Neural cell (in vitro differentiated cells): ENCODE results near the gene RPL21. TPM values are rescaled to one million over a fixed set of nuclear protein-coding genes. Genes with fewer than 3 reads are reported as not detected.
A peak's percentile ranks its signal among the peaks of the same experiment; 100 is the strongest.

Experiments used
- H2AFZ ChIP-seq: fragments of 200-600, 300-800 bp; sonication (generic), shearing (Covaris generic); 2 replicates; pipeline ENCODE4 v1.6.0; 2014; ENCODE audit warnings: low read depth, mild to moderate bottlenecking, antibody characterized with exemption, low read length, moderate library complexity
- H3F3A ChIP-seq: fragments of 200-600 bp; shearing (Covaris generic); 2 replicates; pipeline ENCODE4 v1.6.1; 2016; ENCODE audit warnings: mild to moderate bottlenecking, moderate library complexity, mixed read lengths, antibody characterized with exemption, low read length; ENCODE audit not compliant: insufficient read depth, poor library complexity, severe bottlenecking
- H3K27ac ChIP-seq: fragments of 200-600, 300-800 bp; sonication (generic), shearing (Covaris generic); 2 replicates; pipeline ENCODE4 v1.5.1; 2014; ENCODE audit warnings: mild to moderate bottlenecking, low read length, moderate library complexity
- H3K27me3 ChIP-seq: fragments of 300-800, 200-600 bp; sonication (generic), shearing (Covaris generic); 2 replicates; pipeline ENCODE4 v1.6.0; 2014; ENCODE audit warnings: mild to moderate bottlenecking, low read depth, low read length, moderate library complexity; ENCODE audit not compliant: insufficient read depth
- H3K36me3 ChIP-seq: fragments of 300-800, 200-600 bp; sonication (generic), shearing (Covaris generic); 2 replicates; pipeline ENCODE4 v1.5.1; 2014; ENCODE audit warnings: mild to moderate bottlenecking, antibody characterized with exemption, low read length, moderate library complexity; ENCODE audit not compliant: insufficient read depth
- H3K4me2 ChIP-seq: fragments of 300-800, 200-600 bp; sonication (generic), shearing (Covaris generic); 2 replicates; pipeline ENCODE4 v1.6.0; 2014; ENCODE audit warnings: mild to moderate bottlenecking, low read length
- H3K4me3 ChIP-seq: fragments of 300-800, 200-600 bp; sonication (generic), shearing (Covaris generic); 2 replicates; pipeline ENCODE4 v1.5.1; 2014; ENCODE audit warnings: mild to moderate bottlenecking, low read length, moderate library complexity
- H3K79me2 ChIP-seq: fragments of 200-600 bp; shearing (Covaris generic); replicated peaks from 2 replicates; pipeline ENCODE4 v1.6.0; 2014; ENCODE audit warnings: mild to moderate bottlenecking, low read length, moderate library complexity; ENCODE audit not compliant: insufficient read depth
- H3K9ac ChIP-seq: fragments of 300-800, 200-600 bp; sonication (generic), shearing (Covaris generic); 2 replicates; pipeline ENCODE4 v1.6.1; 2016; ENCODE audit warnings: mild to moderate bottlenecking, low read length, mixed read lengths
- H3K9me2 ChIP-seq: fragments of 200-600 bp; shearing (Covaris generic); 2 replicates; pipeline ENCODE4 v1.6.1; 2016; ENCODE audit warnings: mild to moderate bottlenecking, low read length, mixed read lengths; ENCODE audit not compliant: insufficient read depth
- H3K9me3 ChIP-seq: fragments of 200-600, 300-800 bp; sonication (generic), shearing (Covaris generic); 2 replicates; pipeline ENCODE4 v1.6.1; 2016; ENCODE audit warnings: mild to moderate bottlenecking, mixed run types, low read length, moderate library complexity, mixed read lengths
- H4K20me1 ChIP-seq: fragments of 200-600 bp; shearing (Covaris generic); 2 replicates; pipeline ENCODE4 v1.6.1; 2016; ENCODE audit warnings: mild to moderate bottlenecking, mixed run types; ENCODE audit not compliant: insufficient read depth
- EP300 ChIP-seq: fragments of 450-650 bp; conservative IDR thresholded peaks from 2 replicates; pipeline ENCODE4 v1.6.1; 2014; ENCODE audit warnings: antibody characterized with exemption, mild to moderate bottlenecking, moderate library complexity; ENCODE audit not compliant: poor library complexity, severe bottlenecking
- EZH2 ChIP-seq: fragments of 200-600, 300-800 bp; shearing (Covaris generic), sonication (generic); IDR thresholded peaks from 2 replicates; pipeline ENCODE4 v1.6.1; 2014; ENCODE audit warnings: antibody characterized with exemption, low read length, borderline replicate concordance, mild to moderate bottlenecking; ENCODE audit not compliant: insufficient read depth, poor library complexity, severe bottlenecking
- MXI1 ChIP-seq: fragments of 450-650 bp; conservative IDR thresholded peaks from 2 replicates; pipeline ENCODE4 v1.6.1; 2014; ENCODE audit warnings: antibody characterized with exemption, mild to moderate bottlenecking; ENCODE audit not compliant: poor library complexity, severe bottlenecking
- POLR2AphosphoS5 ChIP-seq: IDR thresholded peaks from 2 replicates; pipeline ENCODE4 v1.6.1; 2012
- RAD21 ChIP-seq: fragments of 450-650 bp; conservative IDR thresholded peaks from 2 replicates; pipeline ENCODE4 v1.6.1; 2014; ENCODE audit warnings: antibody characterized with exemption, mild to moderate bottlenecking, moderate library complexity
- SMC3 ChIP-seq: fragments of 450-650 bp; conservative IDR thresholded peaks from 2 replicates; pipeline ENCODE4 v1.6.1; 2014; ENCODE audit warnings: antibody characterized with exemption, mild to moderate bottlenecking, moderate library complexity; ENCODE audit not compliant: poor library complexity
- TAF1 ChIP-seq: IDR thresholded peaks from 2 replicates; pipeline ENCODE4 v1.6.1; 2012; ENCODE audit warnings: low read depth
- polyA plus RNA-seq: library from polyadenylated mRNA; depleted of rRNA; stranded (reverse); fragments of >200 nt; gene quantifications from 2 replicates; pipeline ENCODE4 v1.2.3, GENCODE V29; 2014
- TF ChIP-seq, protein P1 (sequence below): fragments of 450-650 bp; IDR thresholded peaks from 2 replicates; pipeline ENCODE4 v1.5.1; 2014; ENCODE audit warnings: antibody characterized with exemption, mild to moderate bottlenecking, moderate library complexity; ENCODE audit not compliant: poor library complexity, severe bottlenecking
- TF ChIP-seq, protein P2 (sequence below): IDR thresholded peaks from 2 replicates; pipeline ENCODE4 v1.6.1; 2012; ENCODE audit warnings: borderline replicate concordance

Gene RPL21
- polyA plus RNA-seq, 1 donor from 2014 or later: 1,536 TPM

DNA sequence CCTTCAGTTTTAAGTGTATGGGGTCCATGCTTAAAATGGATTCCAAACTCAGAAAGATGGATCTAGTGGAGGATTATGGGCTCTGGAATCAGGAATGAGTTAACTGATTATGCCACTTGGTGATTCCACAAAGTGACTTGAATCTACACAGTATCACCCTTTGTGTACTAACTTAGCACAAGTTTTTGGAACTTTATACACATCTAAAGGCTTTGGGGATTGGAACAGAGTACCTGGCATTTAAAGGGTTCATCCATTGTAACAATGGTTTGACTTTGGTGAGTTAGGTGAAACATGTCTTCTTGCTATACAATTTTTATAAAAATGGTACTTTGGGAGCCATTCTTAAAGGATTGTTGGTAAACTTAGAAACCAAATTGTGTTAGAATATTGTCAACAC, 1.1 kb downstream of the RPL21 start:
- Histone ChIP-seq H4K20me1 (no peaks in the 10 kb centered on the region), H3K27me3 (no peaks in the 10 kb centered on the region), H3K9ac (peak overlapping the region; percentile 97), H2AFZ (no peak overlapping the region), H3K9me3 (no peaks in the 10 kb centered on the region), H3K4me2 (peak overlapping the region; percentile 99), H3K4me3 (peak overlapping the region; percentile 96), H3K9me2 (no peaks in the 10 kb centered on the region), H3K79me2 (peaks cover 48% of the 10 kb centered on the region), H3K36me3 (no peaks in the 10 kb centered on the region), H3F3A (no peaks in the 10 kb centered on the region), H3K27ac (peak overlapping the region; percentile 86)
- TF ChIP-seq EZH2 (no peak), RAD21 (no peak), POLR2AphosphoS5 (no peak), MXI1 (no peak), EP300 (no peak), SMC3 (no peak), TAF1 (no peak)
- TF ChIP-seq, protein P1, sequence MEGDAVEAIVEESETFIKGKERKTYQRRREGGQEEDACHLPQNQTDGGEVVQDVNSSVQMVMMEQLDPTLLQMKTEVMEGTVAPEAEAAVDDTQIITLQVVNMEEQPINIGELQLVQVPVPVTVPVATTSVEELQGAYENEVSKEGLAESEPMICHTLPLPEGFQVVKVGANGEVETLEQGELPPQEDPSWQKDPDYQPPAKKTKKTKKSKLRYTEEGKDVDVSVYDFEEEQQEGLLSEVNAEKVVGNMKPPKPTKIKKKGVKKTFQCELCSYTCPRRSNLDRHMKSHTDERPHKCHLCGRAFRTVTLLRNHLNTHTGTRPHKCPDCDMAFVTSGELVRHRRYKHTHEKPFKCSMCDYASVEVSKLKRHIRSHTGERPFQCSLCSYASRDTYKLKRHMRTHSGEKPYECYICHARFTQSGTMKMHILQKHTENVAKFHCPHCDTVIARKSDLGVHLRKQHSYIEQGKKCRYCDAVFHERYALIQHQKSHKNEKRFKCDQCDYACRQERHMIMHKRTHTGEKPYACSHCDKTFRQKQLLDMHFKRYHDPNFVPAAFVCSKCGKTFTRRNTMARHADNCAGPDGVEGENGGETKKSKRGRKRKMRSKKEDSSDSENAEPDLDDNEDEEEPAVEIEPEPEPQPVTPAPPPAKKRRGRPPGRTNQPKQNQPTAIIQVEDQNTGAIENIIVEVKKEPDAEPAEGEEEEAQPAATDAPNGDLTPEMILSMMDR: no peak
- TF ChIP-seq, protein P2, sequence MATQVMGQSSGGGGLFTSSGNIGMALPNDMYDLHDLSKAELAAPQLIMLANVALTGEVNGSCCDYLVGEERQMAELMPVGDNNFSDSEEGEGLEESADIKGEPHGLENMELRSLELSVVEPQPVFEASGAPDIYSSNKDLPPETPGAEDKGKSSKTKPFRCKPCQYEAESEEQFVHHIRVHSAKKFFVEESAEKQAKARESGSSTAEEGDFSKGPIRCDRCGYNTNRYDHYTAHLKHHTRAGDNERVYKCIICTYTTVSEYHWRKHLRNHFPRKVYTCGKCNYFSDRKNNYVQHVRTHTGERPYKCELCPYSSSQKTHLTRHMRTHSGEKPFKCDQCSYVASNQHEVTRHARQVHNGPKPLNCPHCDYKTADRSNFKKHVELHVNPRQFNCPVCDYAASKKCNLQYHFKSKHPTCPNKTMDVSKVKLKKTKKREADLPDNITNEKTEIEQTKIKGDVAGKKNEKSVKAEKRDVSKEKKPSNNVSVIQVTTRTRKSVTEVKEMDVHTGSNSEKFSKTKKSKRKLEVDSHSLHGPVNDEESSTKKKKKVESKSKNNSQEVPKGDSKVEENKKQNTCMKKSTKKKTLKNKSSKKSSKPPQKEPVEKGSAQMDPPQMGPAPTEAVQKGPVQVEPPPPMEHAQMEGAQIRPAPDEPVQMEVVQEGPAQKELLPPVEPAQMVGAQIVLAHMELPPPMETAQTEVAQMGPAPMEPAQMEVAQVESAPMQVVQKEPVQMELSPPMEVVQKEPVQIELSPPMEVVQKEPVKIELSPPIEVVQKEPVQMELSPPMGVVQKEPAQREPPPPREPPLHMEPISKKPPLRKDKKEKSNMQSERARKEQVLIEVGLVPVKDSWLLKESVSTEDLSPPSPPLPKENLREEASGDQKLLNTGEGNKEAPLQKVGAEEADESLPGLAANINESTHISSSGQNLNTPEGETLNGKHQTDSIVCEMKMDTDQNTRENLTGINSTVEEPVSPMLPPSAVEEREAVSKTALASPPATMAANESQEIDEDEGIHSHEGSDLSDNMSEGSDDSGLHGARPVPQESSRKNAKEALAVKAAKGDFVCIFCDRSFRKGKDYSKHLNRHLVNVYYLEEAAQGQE: no peak

DNA sequence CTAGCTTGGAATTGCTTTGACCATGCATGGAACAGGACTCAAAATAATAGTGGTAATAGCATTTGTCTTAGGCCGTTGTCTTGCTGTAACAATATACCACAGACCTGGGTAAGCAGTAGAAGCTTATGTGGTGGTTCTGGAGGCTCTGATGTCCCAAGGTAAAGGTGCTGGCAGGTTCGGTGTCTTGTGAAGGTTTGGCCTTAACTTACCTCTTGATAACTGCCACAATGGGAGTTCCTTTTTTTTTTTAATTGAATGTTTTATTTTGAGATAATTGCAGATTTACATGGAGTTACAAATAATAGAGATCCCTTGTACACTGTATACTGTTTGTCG, 5.8 kb downstream of the RPL21 start:
- Histone ChIP-seq H3K9ac (no peak overlapping the region), H3K79me2 (peaks cover 37% of the 10 kb centered on the region), H4K20me1 (no peaks in the 10 kb centered on the region), H3K27ac (no peak overlapping the region), H3F3A (no peaks in the 10 kb centered on the region), H3K9me2 (no peaks in the 10 kb centered on the region), H3K9me3 (no peaks in the 10 kb centered on the region), H3K4me2 (no peak overlapping the region), H3K27me3 (no peaks in the 10 kb centered on the region), H3K4me3 (no peak overlapping the region), H3K36me3 (peaks cover 6% of the 10 kb centered on the region), H2AFZ (no peak overlapping the region)
- TF ChIP-seq, protein P2: no peak
- TF ChIP-seq RAD21 (no peak), EP300 (no peak), MXI1 (no peak), SMC3 (no peak), POLR2AphosphoS5 (no peak), TAF1 (no peak), EZH2 (no peak)
- TF ChIP-seq, protein P1: no peak
